H9 (cell line): ENCODE results near the gene EXOC3L4. TPM values are rescaled to one million over a fixed set of nuclear protein-coding genes. Genes with fewer than 3 reads are reported as not detected.
"Not testable (repeated sequence)": the region's sequence is repeated elsewhere in the genome, so short reads cannot be mapped to it uniquely, and the experiment has no call there.

Experiments
- DNase-seq: peaks from one replicate; pipeline ENCODE4 v3.0.0-alpha.2; 2017
- H2AFZ ChIP-seq: one replicate; pipeline ENCODE4 v1.6.1; 2013; ENCODE audit warnings: mild to moderate bottlenecking, low read length, control low read depth, moderate library complexity
- H2AK5ac ChIP-seq: 2 replicates; pipeline ENCODE4 v1.6.1; 2013; ENCODE audit warnings: low read length, control low read depth, mixed read lengths; ENCODE audit not compliant: insufficient read length
- H2BK120ac ChIP-seq: one replicate; pipeline ENCODE4 v1.6.1; 2013; ENCODE audit warnings: low read depth, mild to moderate bottlenecking, low read length, control low read depth, inconsistent platforms; ENCODE audit not compliant: poor library complexity, severe bottlenecking
- H2BK12ac ChIP-seq: 2 replicates; pipeline ENCODE4 v1.6.1; 2013; ENCODE audit warnings: low read length, control low read depth, mixed read lengths, low read depth; ENCODE audit not compliant: insufficient read length
- H2BK15ac ChIP-seq: 2 replicates; pipeline ENCODE4 v1.6.1; 2013; ENCODE audit warnings: low read depth, low read length, control low read depth
- H2BK20ac ChIP-seq: one replicate; pipeline ENCODE4 v1.6.1; 2013; ENCODE audit warnings: low read depth, mild to moderate bottlenecking, low read length, control low read depth, inconsistent platforms; ENCODE audit not compliant: poor library complexity, severe bottlenecking
- H2BK5ac ChIP-seq: 2 replicates; pipeline ENCODE4 v1.6.1; 2013; ENCODE audit warnings: low read length, control low read depth, mixed read lengths; ENCODE audit not compliant: insufficient read length
- H3K14ac ChIP-seq: 2 replicates; pipeline ENCODE4 v1.6.1; 2013; ENCODE audit warnings: low read length, control low read depth; ENCODE audit not compliant: insufficient read depth
- H3K18ac ChIP-seq: 2 replicates; pipeline ENCODE4 v1.6.1; 2013; ENCODE audit warnings: low read depth, mild to moderate bottlenecking, mixed read lengths, low read length, control low read depth; ENCODE audit not compliant: insufficient read length
- H3K23ac ChIP-seq: 2 replicates; pipeline ENCODE4 v1.6.1; 2013; ENCODE audit warnings: low read length, control low read depth, mixed read lengths, low read depth; ENCODE audit not compliant: insufficient read length
- H3K23me2 ChIP-seq: 2 replicates; pipeline ENCODE4 v1.6.1; 2013; ENCODE audit warnings: low read depth, mild to moderate bottlenecking, mixed read lengths, low read length, control low read depth; ENCODE audit not compliant: insufficient read length, poor library complexity, severe bottlenecking
- H3K27ac ChIP-seq: 2 replicates; pipeline ENCODE4 v1.5.1; 2013; ENCODE audit warnings: low read length, control low read depth, mixed read lengths, low read depth; ENCODE audit not compliant: insufficient read length
- H3K27me3 ChIP-seq: 2 replicates; pipeline ENCODE4 v1.6.1; 2013; ENCODE audit warnings: low read length, control low read depth, inconsistent platforms; ENCODE audit not compliant: insufficient read depth
- H3K4ac ChIP-seq: 2 replicates; pipeline ENCODE4 v1.6.1; 2013; ENCODE audit warnings: low read depth, mild to moderate bottlenecking, control low read depth, inconsistent platforms, low read length, moderate library complexity
- H3K4me1 ChIP-seq: 2 replicates; pipeline ENCODE4 v1.6.1; 2013; ENCODE audit warnings: low read length, control low read depth, inconsistent platforms; ENCODE audit not compliant: insufficient read depth
- H3K4me2 ChIP-seq: 2 replicates; pipeline ENCODE4 v1.6.1; 2013; ENCODE audit warnings: low read length, control low read depth, mixed read lengths; ENCODE audit not compliant: insufficient read length, insufficient read depth
- H3K56ac ChIP-seq: 2 replicates; pipeline ENCODE4 v1.6.1; 2013; ENCODE audit warnings: low read depth, mild to moderate bottlenecking, mixed read lengths, low read length, control low read depth; ENCODE audit not compliant: insufficient read length
- H3K79me1 ChIP-seq: 2 replicates; pipeline ENCODE4 v1.6.1; 2013; ENCODE audit warnings: low read depth, mild to moderate bottlenecking, moderate library complexity, low read length, control low read depth, inconsistent platforms; ENCODE audit not compliant: insufficient read depth, poor library complexity, severe bottlenecking
- H3K79me2 ChIP-seq: 2 replicates; pipeline ENCODE4 v1.6.1; 2013; ENCODE audit warnings: low read length, control low read depth, inconsistent platforms; ENCODE audit not compliant: insufficient read depth
- H3K9ac ChIP-seq: 2 replicates; pipeline ENCODE4 v1.6.1; 2013; ENCODE audit warnings: low read length, control low read depth, mixed read lengths; ENCODE audit not compliant: insufficient read length; ENCODE audit errors: extremely low read depth
- H3K9me3 ChIP-seq: one replicate; pipeline ENCODE4 v1.6.1; 2013; ENCODE audit warnings: low read depth, low read length, inconsistent platforms; ENCODE audit not compliant: control insufficient read depth
- H3T11ph ChIP-seq: one replicate; pipeline ENCODE4 v1.6.1; 2013; ENCODE audit warnings: mild to moderate bottlenecking, low read length, control low read depth, inconsistent platforms
- H4K20me1 ChIP-seq: one replicate; pipeline ENCODE4 v1.6.1; 2013; ENCODE audit not compliant: control insufficient read depth, insufficient read length, insufficient read depth
- H4K5ac ChIP-seq: 2 replicates; pipeline ENCODE4 v1.6.1; 2013; ENCODE audit warnings: low read depth, mild to moderate bottlenecking, mixed read lengths, low read length, control low read depth; ENCODE audit not compliant: insufficient read length
- H4K8ac ChIP-seq: replicated peaks from 2 replicates; pipeline ENCODE4 v1.6.1; 2013; ENCODE audit warnings: low read length, control low read depth, mixed read lengths, low read depth; ENCODE audit not compliant: insufficient read length
- H4K91ac ChIP-seq: 2 replicates; pipeline ENCODE4 v1.6.1; 2013; ENCODE audit warnings: low read depth, mild to moderate bottlenecking, moderate library complexity, mixed read lengths, low read length, control low read depth; ENCODE audit not compliant: insufficient read length
- H3K27ac Mint-ChIP-seq, 3 experiments: 2 replicates in 2 of 3; 3 replicates in 1 of 3; pipeline ENCODE4 v1.8.0; 2020 to 2021; ENCODE audit warnings: mixed read lengths in 3 of 3, mild to moderate bottlenecking in 1 of 3, moderate library complexity in 1 of 3
- H3K27me3 Mint-ChIP-seq: 2 replicates; pipeline ENCODE4 v1.8.0; 2021; ENCODE audit warnings: low read depth, mild to moderate bottlenecking, moderate library complexity, mixed read lengths
- H3K36me3 Mint-ChIP-seq, 3 experiments: 2 replicates in 2 of 3; 3 replicates in 1 of 3; pipeline ENCODE4 v1.8.0; 2020 to 2021; ENCODE audit warnings: low read depth in 3 of 3, mixed read lengths in 3 of 3; ENCODE audit not compliant: insufficient read depth in 1 of 3
- H3K4me1 Mint-ChIP-seq, 2 experiments: 2 replicates each; pipeline ENCODE4 v1.8.0; 2020; ENCODE audit warnings: mixed read lengths in 2 of 2
- H3K4me3 Mint-ChIP-seq, 2 experiments: 2 replicates in 1 of 2; 3 replicates in 1 of 2; pipeline ENCODE4 v1.8.0; 2020 to 2021; ENCODE audit warnings: mild to moderate bottlenecking in 2 of 2, mixed read lengths in 2 of 2, moderate library complexity in 1 of 2
- H3K9me3 Mint-ChIP-seq, 2 experiments: 2 replicates in 1 of 2; 3 replicates in 1 of 2; pipeline ENCODE4 v1.8.0; 2020; ENCODE audit warnings: mild to moderate bottlenecking in 2 of 2, mixed read lengths in 2 of 2, moderate library complexity in 1 of 2
- WGBS: extraction: QIAGEN DNeasy Blood & Tissue Kit; methylation state at CpG from one replicate; pipeline ENCODE4 v1.1.7; 2013; ENCODE audit warnings: missing lambda C conversion rate, low lambda C conversion rate, mixed read lengths; ENCODE audit not compliant: insufficient read length; ENCODE audit errors: extremely low coverage; 5-methylcytosine and 5-hydroxymethylcytosine counted together
- total RNA-seq: library from RNA; stranded (reverse); gene quantifications from 2 replicates; pipeline ENCODE4 v1.2.1, GENCODE V29; 2021
- TF ChIP-seq, protein P1 (sequence below): fragments of 200-600 bp; sonication (generic); conservative IDR thresholded peaks from 3 replicates; pipeline ENCODE4 v1.8.0; 2021; ENCODE audit warnings: antibody characterized with exemption, mild to moderate bottlenecking

Gene EXOC3L4
- total RNA-seq, 1 experiment from 2014 or later: 0.42 TPM

DNA sequence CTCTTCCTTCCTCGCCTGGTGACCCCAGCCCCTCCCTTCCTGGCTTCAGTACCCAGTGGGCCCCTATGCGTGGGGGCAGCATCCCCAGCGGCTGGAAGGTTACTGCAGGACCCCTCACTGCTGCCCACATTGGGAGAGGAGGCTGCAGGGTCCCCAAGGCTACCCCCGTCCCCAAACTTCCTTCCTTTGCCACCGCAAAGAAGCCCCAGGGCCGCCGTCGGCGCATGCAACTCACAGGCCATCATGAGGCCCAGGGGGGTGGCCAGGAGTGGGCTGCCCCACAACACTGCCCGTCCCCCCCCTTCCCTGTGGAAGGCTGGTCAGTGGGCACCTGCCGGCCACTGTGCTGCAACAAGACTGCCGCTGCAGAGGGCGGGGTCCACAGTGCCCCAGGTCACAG, 19.2 kb downstream of the EXOC3L4 start:
- WGBS: no CpG with 5 or more reads among the region's 13 CpGs
- no peak overlapping the region for H4K5ac ChIP-seq
- no peak overlapping the region for H2BK12ac ChIP-seq
- no peaks in the 10 kb centered on the region for H3K9me3 ChIP-seq
- DNase-seq: no peak
- no peak overlapping the region for H3K9ac ChIP-seq
- H3K56ac ChIP-seq: no peak overlapping the region
- H3K9me3 Mint-ChIP-seq: no peaks in the 10 kb centered on the region
- H2BK20ac ChIP-seq: no peak overlapping the region
- no peak overlapping the region for H3K4me3 Mint-ChIP-seq
- H3K27ac ChIP-seq: no peak overlapping the region
- no peaks in the 10 kb centered on the region for H4K20me1 ChIP-seq
- H2BK5ac ChIP-seq: no peak overlapping the region
- TF ChIP-seq, protein P1, sequence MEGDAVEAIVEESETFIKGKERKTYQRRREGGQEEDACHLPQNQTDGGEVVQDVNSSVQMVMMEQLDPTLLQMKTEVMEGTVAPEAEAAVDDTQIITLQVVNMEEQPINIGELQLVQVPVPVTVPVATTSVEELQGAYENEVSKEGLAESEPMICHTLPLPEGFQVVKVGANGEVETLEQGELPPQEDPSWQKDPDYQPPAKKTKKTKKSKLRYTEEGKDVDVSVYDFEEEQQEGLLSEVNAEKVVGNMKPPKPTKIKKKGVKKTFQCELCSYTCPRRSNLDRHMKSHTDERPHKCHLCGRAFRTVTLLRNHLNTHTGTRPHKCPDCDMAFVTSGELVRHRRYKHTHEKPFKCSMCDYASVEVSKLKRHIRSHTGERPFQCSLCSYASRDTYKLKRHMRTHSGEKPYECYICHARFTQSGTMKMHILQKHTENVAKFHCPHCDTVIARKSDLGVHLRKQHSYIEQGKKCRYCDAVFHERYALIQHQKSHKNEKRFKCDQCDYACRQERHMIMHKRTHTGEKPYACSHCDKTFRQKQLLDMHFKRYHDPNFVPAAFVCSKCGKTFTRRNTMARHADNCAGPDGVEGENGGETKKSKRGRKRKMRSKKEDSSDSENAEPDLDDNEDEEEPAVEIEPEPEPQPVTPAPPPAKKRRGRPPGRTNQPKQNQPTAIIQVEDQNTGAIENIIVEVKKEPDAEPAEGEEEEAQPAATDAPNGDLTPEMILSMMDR: no peak
- H3K4ac ChIP-seq: no peak overlapping the region
- no peak overlapping the region for H4K8ac ChIP-seq
- H3K36me3 Mint-ChIP-seq: no peaks in the 10 kb centered on the region
- H3K4me2 ChIP-seq: no peak overlapping the region
- no peak overlapping the region for H3K23ac ChIP-seq
- H3K79me2 ChIP-seq: no peaks in the 10 kb centered on the region
- H3K27ac Mint-ChIP-seq: no peak overlapping the region
- peaks cover 21 to 37% of the 10 kb centered on the region in 2 experiments for H3K4me1 Mint-ChIP-seq
- no peaks in the 10 kb centered on the region for H3K79me1 ChIP-seq
- H4K91ac ChIP-seq: no peak overlapping the region
- H3K14ac ChIP-seq: no peak overlapping the region; the same call in 1 of the 2 replicates
- H3K4me1 ChIP-seq: peaks cover 6% of the 10 kb centered on the region
- H3T11ph ChIP-seq: no peak overlapping the region
- no peak overlapping the region for H2BK120ac ChIP-seq
- H2AFZ ChIP-seq: no peak overlapping the region
- H2BK15ac ChIP-seq: no peak overlapping the region
- no peak overlapping the region for H3K18ac ChIP-seq
- H3K27me3 ChIP-seq: no peaks in the 10 kb centered on the region
- peaks cover 4% of the 10 kb centered on the region for H3K23me2 ChIP-seq
- H3K27me3 Mint-ChIP-seq: peaks cover 11% of the 10 kb centered on the region
- H2AK5ac ChIP-seq: no peak overlapping the region

DNA sequence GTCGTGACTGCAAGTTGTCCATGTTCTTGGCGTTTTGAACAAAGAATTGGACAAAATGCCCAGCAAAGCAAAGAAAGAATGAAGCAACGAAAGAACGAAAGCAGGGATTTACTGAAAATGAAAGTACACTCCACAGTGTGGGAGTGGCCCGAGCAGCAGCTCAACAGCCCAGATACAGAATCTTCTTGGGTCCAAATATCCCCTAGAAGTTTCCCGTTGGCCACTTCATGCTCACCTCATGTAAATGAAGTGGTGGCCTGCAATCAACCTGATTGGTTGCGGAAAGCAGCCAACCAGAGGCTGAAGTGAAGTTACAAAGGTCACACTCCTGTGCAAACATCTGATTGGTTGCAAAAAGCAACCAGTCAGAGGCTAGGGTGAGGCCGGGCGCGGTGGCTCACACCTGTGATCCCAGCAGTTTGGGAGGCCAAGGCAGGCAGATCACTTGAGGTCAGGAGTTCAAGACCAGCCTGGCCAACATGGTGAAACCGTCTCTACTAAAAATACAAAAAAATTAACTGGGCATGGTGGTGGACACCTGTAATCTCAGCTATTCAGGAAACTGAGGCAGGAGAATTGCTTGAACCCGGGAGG, 20.7 kb downstream of the EXOC3L4 start:
- H2BK12ac ChIP-seq, H2AK5ac ChIP-seq, H3K4me3 Mint-ChIP-seq, H3K23ac ChIP-seq, H2BK15ac ChIP-seq, H2BK120ac ChIP-seq, H3K79me2 ChIP-seq, H2BK20ac ChIP-seq, H3K4ac ChIP-seq, H3K18ac ChIP-seq, H3T11ph ChIP-seq, H3K27me3 ChIP-seq, H4K91ac ChIP-seq, H3K27ac ChIP-seq, H3K9me3 ChIP-seq, H3K4me1 ChIP-seq, H3K9ac ChIP-seq, H4K8ac ChIP-seq, H3K56ac ChIP-seq, H4K20me1 ChIP-seq, H3K9me3 Mint-ChIP-seq, H2BK5ac ChIP-seq, H3K14ac ChIP-seq, H3K4me2 ChIP-seq, H2AFZ ChIP-seq, H3K23me2 ChIP-seq, H3K79me1 ChIP-seq, DNase-seq, H3K36me3 Mint-ChIP-seq, H4K5ac ChIP-seq, H3K27ac Mint-ChIP-seq, H3K27me3 Mint-ChIP-seq: not testable (repeated sequence)
- peaks cover 14 to 30% of the 10 kb centered on the region in 2 experiments for H3K4me1 Mint-ChIP-seq
- no CpG with 5 or more reads among the region's 12 CpGs for WGBS
